VCaP (cell line): ENCODE measurements around the gene C3orf52.
"Not testable (repeated sequence)": the region's sequence is repeated elsewhere in the genome, so short reads cannot be mapped to it uniquely, and the experiment has no call there.

Experiments
- H3K27ac ChIP-seq: fragments of 450-650 bp; 2 replicates; pipeline ENCODE4 v1.5.1; 2017
- CTCF ChIP-seq: fragments of 450-650 bp; conservative IDR thresholded peaks from 2 replicates; pipeline ENCODE4 v1.5.1; 2017; ENCODE audit warnings: mild to moderate bottlenecking, moderate library complexity

The C3orf52 gene

GRCh38 chr3:112048911-112049310 is 37.3 kb upstream of the C3orf52 start:
- H3K27ac ChIP-seq: no peak overlapping the region
- no peak for TF ChIP-seq CTCF

- no peak for TF ChIP-seq CTCF
- H3K27ac ChIP-seq: no peak overlapping the region
Observed at GRCh38 chr3:112053229-112053628, 33.0 kb upstream of the C3orf52 start.

- TF ChIP-seq CTCF: no peak
- H3K27ac ChIP-seq: no peak overlapping the region
Observed at GRCh38 chr3:112056451-112056929, 29.7 kb upstream of the C3orf52 start.

GRCh38 chr3:112059497-112059896 is 26.7 kb upstream of the C3orf52 start:
- no peak for TF ChIP-seq CTCF
- H3K27ac ChIP-seq: no peak overlapping the region

GRCh38 chr3:112061152-112061551 is 25.0 kb upstream of the C3orf52 start:
- no peak overlapping the region for H3K27ac ChIP-seq
- TF ChIP-seq CTCF: no peak

GRCh38 chr3:112072387-112073060 is 13.7 kb upstream of the C3orf52 start:
- not testable (repeated sequence) for H3K27ac ChIP-seq

- peak overlapping the region; percentile 64; the same call in 1 of the 2 replicates for H3K27ac ChIP-seq
- TF ChIP-seq CTCF: no peak
Observed at GRCh38 chr3:112074006-112074405, 12.2 kb upstream of the C3orf52 start.
